Measurements from ENCODE around the gene IQSEC3. TPM values are rescaled to one million over a fixed set of nuclear protein-coding genes. Genes with fewer than 3 reads are reported as not detected.

IQSEC3 gene
- total RNA-seq = 13.0 TPM

DNA sequence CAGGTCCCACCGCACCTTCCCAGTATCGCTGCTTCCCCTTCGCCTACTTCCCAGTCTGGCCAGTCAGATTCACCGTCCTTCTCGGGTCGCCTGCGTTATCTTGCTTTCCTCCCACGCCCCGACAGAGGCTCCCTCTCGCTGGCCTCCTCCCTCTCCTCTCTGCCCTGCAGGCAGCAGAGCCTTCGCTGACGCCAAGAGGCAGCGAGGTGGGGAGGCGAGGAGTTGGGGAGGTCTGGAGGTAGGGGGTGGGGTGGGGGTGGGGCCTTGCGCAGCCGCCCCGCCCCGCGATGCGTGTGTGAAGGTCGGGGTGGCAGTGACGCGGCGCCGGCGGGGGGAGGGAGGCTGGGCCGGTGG lies at the start of gene IQSEC3:
Gene IQSEC3, plus strand, starts transcription at position 340 of the 354 bp plus-strand sequence. CDS start 116 bp downstream, outside the sequence.

DNA sequence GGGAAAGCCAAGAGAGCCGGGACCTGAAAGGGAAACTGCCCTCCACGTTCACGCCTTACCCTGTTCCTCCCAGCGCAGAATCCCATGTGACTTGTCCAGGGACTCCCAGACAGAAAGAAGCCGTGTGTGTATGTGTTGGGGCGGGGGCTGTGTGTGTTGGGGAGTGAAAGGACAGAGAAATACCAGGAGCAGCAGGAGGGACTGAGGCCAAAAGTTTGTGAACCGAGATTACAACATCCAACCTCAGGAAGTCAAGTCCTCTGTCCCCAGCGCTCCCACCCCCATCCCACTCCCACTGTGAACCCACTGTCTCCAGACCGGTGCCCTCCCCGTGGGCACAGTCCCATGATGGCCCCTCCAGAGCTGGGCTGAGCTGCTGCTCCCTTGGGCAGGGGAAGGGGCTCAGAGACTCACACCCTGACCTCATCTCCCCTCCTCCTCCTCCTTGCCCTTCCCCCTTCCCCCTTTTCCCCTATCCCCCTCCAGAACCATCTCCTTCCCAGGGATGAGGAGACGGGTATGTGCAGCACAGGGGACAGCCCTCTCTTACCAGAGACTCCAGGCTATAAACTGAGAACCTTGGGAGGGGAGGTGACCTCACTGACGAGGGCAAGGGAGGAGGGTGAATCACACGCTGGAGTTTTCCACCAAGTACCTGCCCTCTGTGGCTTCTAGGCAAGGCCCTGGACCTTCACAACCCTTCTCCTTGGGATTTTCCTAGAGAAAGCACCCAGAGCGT lies 147.6 kb downstream of the IQSEC3 start, which contains the start of gene SLC6A12:
Gene SLC6A12, minus strand, starts transcription at position 155 of the 739 bp plus-strand sequence. CDS start 4,171 bp downstream, outside the sequence.

Other genes with a start within 250 kb of the IQSEC3 start
- gene SLC6A12, start 147.4 kb downstream of the IQSEC3 start, total RNA-seq = 4.0 TPM
- gene SLC6A13, start 196.1 kb downstream of the IQSEC3 start, total RNA-seq = 37.5 TPM